Measurements from ENCODE around the gene IL37.

DNA sequence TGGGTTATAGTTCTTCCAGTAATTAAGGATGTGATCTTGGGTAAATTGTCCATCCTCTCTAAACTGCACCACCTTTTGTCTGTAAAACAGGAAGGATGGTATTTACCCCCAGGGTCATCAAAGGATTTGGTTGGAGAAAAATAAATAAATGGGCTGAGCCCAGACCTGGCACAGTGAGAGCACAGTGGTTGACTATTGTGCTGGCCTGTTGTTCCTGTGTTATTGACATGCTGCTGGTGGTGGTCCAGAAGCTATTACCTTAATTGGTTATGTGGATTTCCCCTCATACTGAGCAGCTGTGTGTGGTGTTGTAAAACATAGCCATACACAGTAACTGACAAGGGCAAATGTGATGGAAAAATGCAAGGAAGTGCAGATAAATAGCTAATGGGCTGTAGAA lies 746 bp upstream of the IL37 start:
- TF ChIP-seq EZH2 (IDR thresholded peaks at IDR 0.05; ENCODE audit: insufficient read depth, poor library complexity, severe bottlenecking): no peak
- TF ChIP-seq EZH2phosphoT487 (IDR thresholded peaks at IDR 0.05; ENCODE audit: insufficient read depth, low read depth): no peak

All from GM23248 (cell line).